Heart left ventricle (tissue), 16 donors: Measurements from ENCODE around the gene SEC14L1. TPM values are rescaled to one million over a fixed set of nuclear protein-coding genes. Genes with fewer than 3 reads are reported as not detected.

ENCODE experiments used
- ATAC-seq, 4 donors: fragments of 200-7000 bp; cut with Tn5 transposase; one replicate each; pipeline ENCODE4 v1.9.1; 2020 to 2022; ENCODE audit warnings: moderate library complexity in 4 of 4, mild to moderate bottlenecking in 3 of 4, moderate number of reproducible peaks in 1 of 4
- DNase-seq, 5 donors: peaks; one replicate each; pipeline ENCODE4 v3.0.0-alpha.2; 2020
- H3K27ac ChIP-seq, 12 donors: fragments of 200-600 bp; sonication (generic) in 4 of 12; one replicate each; pipeline versions ENCODE4 v1.5.0 to v1.8.0; 2016 to 2022; ENCODE audit warnings: mild to moderate bottlenecking in 2 of 12
- H3K27me3 ChIP-seq, 9 donors: fragments of 200-600 bp; sonication (generic) in 2 of 9; one replicate each; pipeline versions ENCODE4 v1.5.1 to v1.8.0; 2016 to 2022; ENCODE audit warnings: mild to moderate bottlenecking in 3 of 9
- H3K36me3 ChIP-seq, 9 donors: fragments of 200-600 bp; sonication (generic) in 2 of 9; one replicate each; pipeline versions ENCODE4 v1.5.0 to v1.8.0; 2018 to 2022; ENCODE audit warnings: mild to moderate bottlenecking in 2 of 9
- H3K4me1 ChIP-seq, 12 donors: fragments of 200-600 bp; sonication (generic) in 4 of 12; one replicate each; pipeline versions ENCODE4 v1.5.0 to v1.8.0; 2016 to 2022; ENCODE audit warnings: mild to moderate bottlenecking in 3 of 12
- H3K4me3 ChIP-seq, 12 donors: fragments of 200-600 bp; sonication (generic) in 4 of 12; one replicate each; pipeline versions ENCODE4 v1.5.0 to v1.8.0; 2017 to 2022; ENCODE audit warnings: mild to moderate bottlenecking in 9 of 12, moderate library complexity in 4 of 12
- H3K9me3 ChIP-seq, 12 donors: fragments of 200-600 bp; sonication (generic) in 4 of 12; one replicate each; pipeline versions ENCODE4 v1.5.0 to v1.8.0; 2016 to 2022; ENCODE audit warnings: mild to moderate bottlenecking in 1 of 12
- CTCF ChIP-seq, 12 donors: fragments of 200-600 bp; sonication (generic) in 4 of 12; IDR thresholded peaks; one replicate each; pipeline versions ENCODE4 v1.5.0 to v1.8.0; 2018 to 2022; ENCODE audit warnings: antibody characterized with exemption in 12 of 12, mild to moderate bottlenecking in 5 of 12
- POLR2A ChIP-seq, 2 donors: fragments of 450-650 bp; IDR thresholded peaks; one replicate each; pipeline ENCODE4 v1.6.1; 2017; ENCODE audit warnings: antibody characterized with exemption in 2 of 2, mild to moderate bottlenecking in 2 of 2, moderate library complexity in 2 of 2
- WGBS, 4 donors: extraction: QIAGEN DNeasy Blood & Tissue Kit in 2 of 4; methylation state at CpG; one replicate each; pipeline versions ENCODE4 v1.1.5 to v1.1.7; 2013 to 2018; 5-methylcytosine and 5-hydroxymethylcytosine counted together
- intact Hi-C, 10 donors: fragments of 100-400 bp; cut with DNase I; formaldehyde crosslinking; loops; one replicate each; pipeline versions ENCODE4 v1.11.1 to v1.14.2; 2022
- polyA plus RNA-seq, 2 donors: library from polyadenylated mRNA; stranded (reverse); fragments of 200-250 nt; gene quantifications; one replicate each; pipeline ENCODE4 v1.2.3, GENCODE V29; 2013
- total RNA-seq, 9 donors: library from RNA; depleted of rRNA in 2 of 9; stranded (reverse); fragments of >200 nt in 2 of 9; fragmentation: NEBNext Ultra II Directional in 3 of 9; extraction: Animal tissue kit (Norgen Biotek cat#: 25700) in 3 of 9; gene quantifications; one replicate each; pipeline versions ENCODE4 v1.1.0 to v1.2.4, GENCODE V29; 2016 to 2023
- donor health status: ischemic (EF 13 %, LVEDD 7.1; RV severe dilation, severe dysfunction).
- donor health status: healthy with polysubstance abuse.
- donor health status: DM: no; HTN: yes; CAD: no.
- donor health status: DM: no; HTN: no; CAD: no.
- donor health status: ischemic (EF 25% LVEDD 6.9; RV normal size, moderate dysfunction).
- donor health status: ischemic (EF 25% LVEDD 5.7; RV mildly dilated, moderate dysfunction).
- donor health status: healthy.
- donor health status: DM: yes; HTN: yes; CAD: no.
- donor health status: ischemic (EF 35%, LVEDD 5.7; RV mildly dilated, moderate dysfunction).
- donor health status: nonischemic (EF 11% LVEDD 7.7; RV severe dilation, severe dysfunction).
- donor health status: DM: yes; HTN: yes; CAD: no.
- donor health status: PGD.
- donor health status: ischemic (EF 29% LVEDD 5.4; RV normal size, mild dysfunction).
- donor health status: nonischemic (EF 23%, LVEDD 6.1; RV moderate dilation, normal function).

The SEC14L1 gene
- total and polyA plus RNA-seq, 11 donors, result 26.6 to 116 (median 53.7) TPM

- DNase-seq, result no peak
- Histone ChIP-seq H3K27me3 (no peaks in the 10 kb centered on the region), H3K4me3 (no peak overlapping the region), H3K36me3 (peaks cover 0 to 57% (median 44%) of the 10 kb centered on the region in 9 donors), H3K9me3 (no peaks in the 10 kb centered on the region), H3K4me1 (peaks cover 0 to 30% (median 5%) of the 10 kb centered on the region in 12 donors), H3K27ac (no peak overlapping the region)
- 87 to 90% (median 89%) methylated on average over 10 of the region's 10 CpGs for WGBS, 4 donors
- no peak for TF ChIP-seq POLR2A (IDR thresholded peaks at IDR 0.05)
- TF ChIP-seq CTCF (IDR thresholded peaks at IDR 0.05), result no peak
- ATAC-seq, result no peak
- intact Hi-C loops, result loop anchor here in 2 of 10 donors (10.0 kb wide), 1 partner anchor 124 kb away; no protein-coding TSS in a partner anchor
Observed at GRCh38 chr17:77218902-77219301, 78.1 kb downstream of the SEC14L1 start.

GRCh38 chr17:77222356-77222755 is 81.6 kb downstream of the SEC14L1 start:
- TF ChIP-seq CTCF (IDR thresholded peaks at IDR 0.05) (no peak), POLR2A (IDR thresholded peaks at IDR 0.05) (no peak)
- 63 to 78% (median 71%) methylated on average over 7 of the region's 7 CpGs for WGBS, 4 donors
- Histone ChIP-seq H3K27ac (peak overlapping the region in 8 of 12 donors; percentile 22 to 83 (median 56)), H3K4me1 (peaks cover 0 to 26% (median 5%) of the 10 kb centered on the region in 12 donors), H3K4me3 (no peak overlapping the region), H3K36me3 (peaks cover 0 to 29% (median 19%) of the 10 kb centered on the region in 9 donors), H3K27me3 (no peaks in the 10 kb centered on the region), H3K9me3 (peaks cover 0 to 9% (median 0%) of the 10 kb centered on the region in 12 donors)
- intact Hi-C loops, result no loop called here
- ATAC-seq (peak in 1 of 4 donors; percentile 23), DNase-seq (no peak)

GRCh38 chr17:77223642-77224420 is 83.1 kb downstream of the SEC14L1 start:
- ATAC-seq (peak; percentile 44 to 77 (median 56)), DNase-seq (peak in 2 of 5 donors; percentile 35 to 54)
- TF ChIP-seq CTCF (IDR thresholded peaks at IDR 0.05) (no peak), POLR2A (IDR thresholded peaks at IDR 0.05) (no peak)
- Histone ChIP-seq H3K4me1 (peaks cover 0 to 32% (median 6%) of the 10 kb centered on the region in 12 donors), H3K27ac (peak overlapping the region; percentile 1 to 89 (median 79)), H3K27me3 (no peaks in the 10 kb centered on the region), H3K9me3 (peaks cover 0 to 9% (median 0%) of the 10 kb centered on the region in 12 donors), H3K36me3 (peaks cover 0 to 14% (median 5%) of the 10 kb centered on the region in 9 donors), H3K4me3 (no peak overlapping the region)
- WGBS, 4 donors, result 57 to 74% (median 66%) methylated on average over 26 of the region's 26 CpGs
- intact Hi-C loops, result no loop called here

GRCh38 chr17:77225265-77225664 is 84.5 kb downstream of the SEC14L1 start:
- intact Hi-C loops, result no loop called here
- Histone ChIP-seq H3K9me3 (peaks cover 0 to 9% (median 0%) of the 10 kb centered on the region in 12 donors), H3K4me3 (no peak overlapping the region), H3K27ac (peak overlapping the region in 3 of 12 donors; percentile 12 to 40 (median 24)), H3K4me1 (peaks cover 0 to 32% (median 6%) of the 10 kb centered on the region in 12 donors), H3K36me3 (peaks cover 0 to 4% (median 0%) of the 10 kb centered on the region in 9 donors), H3K27me3 (no peaks in the 10 kb centered on the region)
- no peak for ATAC-seq
- WGBS, 4 donors, result 83 to 100% (median 85%) methylated on average over 1 of the region's 1 CpG
- DNase-seq, result no peak
- no peak for TF ChIP-seq POLR2A (IDR thresholded peaks at IDR 0.05)
- no peak for TF ChIP-seq CTCF (IDR thresholded peaks at IDR 0.05)
